ENCODE results near the gene E2F4. TPM values are rescaled to one million over a fixed set of nuclear protein-coding genes. Genes with fewer than 3 reads are reported as not detected.

Gene E2F4
- total and polyA plus RNA-seq, 2 of the 13 experiments (the other 11 are each of a cell fraction or from before 2014, with no cell fraction given): 84.8 to 91.2 TPM

DNA sequence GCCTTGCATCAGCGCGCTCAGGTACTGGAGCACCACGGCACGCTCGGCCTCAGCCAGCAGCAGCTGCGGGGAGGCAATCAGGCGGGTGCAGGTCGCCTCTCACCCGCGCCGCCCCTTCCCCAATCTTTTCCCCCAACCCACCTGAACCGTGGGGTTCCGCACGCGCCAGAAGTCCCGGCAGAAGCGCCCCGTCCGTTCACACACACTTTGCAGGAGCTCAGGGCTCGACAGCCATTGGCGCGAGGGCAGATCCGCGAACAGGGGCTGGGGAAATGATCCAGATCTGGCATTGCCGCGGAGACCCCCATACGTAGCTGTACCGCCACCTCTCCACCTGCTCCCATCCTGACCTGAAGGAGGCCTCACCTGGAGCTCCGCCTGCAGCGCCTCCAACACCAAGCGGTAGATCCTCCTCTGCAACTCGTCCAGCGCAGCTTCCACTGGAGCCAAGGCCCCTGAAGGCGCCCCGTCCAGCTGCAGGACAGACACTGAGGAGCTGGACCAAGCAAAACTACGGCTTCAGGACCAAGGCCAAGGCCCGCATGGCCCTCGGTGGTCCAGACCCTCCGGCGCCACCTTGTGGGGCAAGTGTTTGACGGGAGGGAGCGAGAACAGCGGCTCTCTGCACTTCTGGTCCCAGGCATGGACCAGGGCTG lies 6.8 kb upstream of the E2F4 start (continued):
- TF ChIP-seq, protein P1, sequence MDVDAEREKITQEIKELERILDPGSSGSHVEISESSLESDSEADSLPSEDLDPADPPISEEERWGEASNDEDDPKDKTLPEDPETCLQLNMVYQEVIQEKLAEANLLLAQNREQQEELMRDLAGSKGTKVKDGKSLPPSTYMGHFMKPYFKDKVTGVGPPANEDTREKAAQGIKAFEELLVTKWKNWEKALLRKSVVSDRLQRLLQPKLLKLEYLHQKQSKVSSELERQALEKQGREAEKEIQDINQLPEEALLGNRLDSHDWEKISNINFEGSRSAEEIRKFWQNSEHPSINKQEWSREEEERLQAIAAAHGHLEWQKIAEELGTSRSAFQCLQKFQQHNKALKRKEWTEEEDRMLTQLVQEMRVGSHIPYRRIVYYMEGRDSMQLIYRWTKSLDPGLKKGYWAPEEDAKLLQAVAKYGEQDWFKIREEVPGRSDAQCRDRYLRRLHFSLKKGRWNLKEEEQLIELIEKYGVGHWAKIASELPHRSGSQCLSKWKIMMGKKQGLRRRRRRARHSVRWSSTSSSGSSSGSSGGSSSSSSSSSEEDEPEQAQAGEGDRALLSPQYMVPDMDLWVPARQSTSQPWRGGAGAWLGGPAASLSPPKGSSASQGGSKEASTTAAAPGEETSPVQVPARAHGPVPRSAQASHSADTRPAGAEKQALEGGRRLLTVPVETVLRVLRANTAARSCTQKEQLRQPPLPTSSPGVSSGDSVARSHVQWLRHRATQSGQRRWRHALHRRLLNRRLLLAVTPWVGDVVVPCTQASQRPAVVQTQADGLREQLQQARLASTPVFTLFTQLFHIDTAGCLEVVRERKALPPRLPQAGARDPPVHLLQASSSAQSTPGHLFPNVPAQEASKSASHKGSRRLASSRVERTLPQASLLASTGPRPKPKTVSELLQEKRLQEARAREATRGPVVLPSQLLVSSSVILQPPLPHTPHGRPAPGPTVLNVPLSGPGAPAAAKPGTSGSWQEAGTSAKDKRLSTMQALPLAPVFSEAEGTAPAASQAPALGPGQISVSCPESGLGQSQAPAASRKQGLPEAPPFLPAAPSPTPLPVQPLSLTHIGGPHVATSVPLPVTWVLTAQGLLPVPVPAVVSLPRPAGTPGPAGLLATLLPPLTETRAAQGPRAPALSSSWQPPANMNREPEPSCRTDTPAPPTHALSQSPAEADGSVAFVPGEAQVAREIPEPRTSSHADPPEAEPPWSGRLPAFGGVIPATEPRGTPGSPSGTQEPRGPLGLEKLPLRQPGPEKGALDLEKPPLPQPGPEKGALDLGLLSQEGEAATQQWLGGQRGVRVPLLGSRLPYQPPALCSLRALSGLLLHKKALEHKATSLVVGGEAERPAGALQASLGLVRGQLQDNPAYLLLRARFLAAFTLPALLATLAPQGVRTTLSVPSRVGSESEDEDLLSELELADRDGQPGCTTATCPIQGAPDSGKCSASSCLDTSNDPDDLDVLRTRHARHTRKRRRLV (CRISPR knock-in tag; IDR thresholded peaks at IDR 0.05): peak; percentile 74; the same call in 1 of the 2 replicates
- TF ChIP-seq ZKSCAN5 (CRISPR knock-in tag; IDR thresholded peaks at IDR 0.05) (peak; percentile 59; the same call in 1 of the 2 replicates), ZNF563 (CRISPR knock-in tag; IDR thresholded peaks at IDR 0.05) (peak; percentile 70; the same call in 1 of the 2 replicates), NONO (IDR thresholded peaks at IDR 0.05) (no peak), NONO (CRISPR knock-in tag; conservative IDR thresholded peaks at IDR 0.05) (peak; percentile 86), MYNN (CRISPR knock-in tag; IDR thresholded peaks at IDR 0.05; ENCODE audit: low read depth) (peak; percentile 96), HNF4G (IDR thresholded peaks at IDR 0.05; ENCODE audit: borderline replicate concordance, low read depth, low read length) (no peak), HNF4G (CRISPR knock-in tag; IDR thresholded peaks at IDR 0.05; ENCODE audit: borderline replicate concordance, low read depth) (0 out of 2 replicates have a peak, but pooled peaks have one; percentile 29), DZIP1 (CRISPR knock-in tag; IDR thresholded peaks at IDR 0.05) (no peak; the same call in 1 of the 2 replicates), ZNF891 (CRISPR knock-in tag; IDR thresholded peaks at IDR 0.05) (peak; percentile 94), PPARG (CRISPR knock-in tag; conservative IDR thresholded peaks at IDR 0.05) (peak; percentile 88), ZNF101 (CRISPR knock-in tag; IDR thresholded peaks at IDR 0.05; ENCODE audit: borderline replicate concordance, low read depth) (peak; percentile 68), HDAC6 (IDR thresholded peaks at IDR 0.05; ENCODE audit: low read depth, low read length) (no peak)
- TF ChIP-seq, protein P2, sequence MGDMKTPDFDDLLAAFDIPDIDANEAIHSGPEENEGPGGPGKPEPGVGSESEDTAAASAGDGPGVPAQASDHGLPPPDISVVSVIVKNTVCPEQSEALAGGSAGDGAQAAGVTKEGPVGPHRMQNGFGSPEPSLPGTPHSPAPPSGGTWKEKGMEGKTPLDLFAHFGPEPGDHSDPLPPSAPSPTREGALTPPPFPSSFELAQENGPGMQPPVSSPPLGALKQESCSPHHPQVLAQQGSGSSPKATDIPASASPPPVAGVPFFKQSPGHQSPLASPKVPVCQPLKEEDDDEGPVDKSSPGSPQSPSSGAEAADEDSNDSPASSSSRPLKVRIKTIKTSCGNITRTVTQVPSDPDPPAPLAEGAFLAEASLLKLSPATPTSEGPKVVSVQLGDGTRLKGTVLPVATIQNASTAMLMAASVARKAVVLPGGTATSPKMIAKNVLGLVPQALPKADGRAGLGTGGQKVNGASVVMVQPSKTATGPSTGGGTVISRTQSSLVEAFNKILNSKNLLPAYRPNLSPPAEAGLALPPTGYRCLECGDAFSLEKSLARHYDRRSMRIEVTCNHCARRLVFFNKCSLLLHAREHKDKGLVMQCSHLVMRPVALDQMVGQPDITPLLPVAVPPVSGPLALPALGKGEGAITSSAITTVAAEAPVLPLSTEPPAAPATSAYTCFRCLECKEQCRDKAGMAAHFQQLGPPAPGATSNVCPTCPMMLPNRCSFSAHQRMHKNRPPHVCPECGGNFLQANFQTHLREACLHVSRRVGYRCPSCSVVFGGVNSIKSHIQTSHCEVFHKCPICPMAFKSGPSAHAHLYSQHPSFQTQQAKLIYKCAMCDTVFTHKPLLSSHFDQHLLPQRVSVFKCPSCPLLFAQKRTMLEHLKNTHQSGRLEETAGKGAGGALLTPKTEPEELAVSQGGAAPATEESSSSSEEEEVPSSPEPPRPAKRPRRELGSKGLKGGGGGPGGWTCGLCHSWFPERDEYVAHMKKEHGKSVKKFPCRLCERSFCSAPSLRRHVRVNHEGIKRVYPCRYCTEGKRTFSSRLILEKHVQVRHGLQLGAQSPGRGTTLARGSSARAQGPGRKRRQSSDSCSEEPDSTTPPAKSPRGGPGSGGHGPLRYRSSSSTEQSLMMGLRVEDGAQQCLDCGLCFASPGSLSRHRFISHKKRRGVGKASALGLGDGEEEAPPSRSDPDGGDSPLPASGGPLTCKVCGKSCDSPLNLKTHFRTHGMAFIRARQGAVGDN (CRISPR knock-in tag; IDR thresholded peaks at IDR 0.05): peak; percentile 88
- TF ChIP-seq, protein P3, sequence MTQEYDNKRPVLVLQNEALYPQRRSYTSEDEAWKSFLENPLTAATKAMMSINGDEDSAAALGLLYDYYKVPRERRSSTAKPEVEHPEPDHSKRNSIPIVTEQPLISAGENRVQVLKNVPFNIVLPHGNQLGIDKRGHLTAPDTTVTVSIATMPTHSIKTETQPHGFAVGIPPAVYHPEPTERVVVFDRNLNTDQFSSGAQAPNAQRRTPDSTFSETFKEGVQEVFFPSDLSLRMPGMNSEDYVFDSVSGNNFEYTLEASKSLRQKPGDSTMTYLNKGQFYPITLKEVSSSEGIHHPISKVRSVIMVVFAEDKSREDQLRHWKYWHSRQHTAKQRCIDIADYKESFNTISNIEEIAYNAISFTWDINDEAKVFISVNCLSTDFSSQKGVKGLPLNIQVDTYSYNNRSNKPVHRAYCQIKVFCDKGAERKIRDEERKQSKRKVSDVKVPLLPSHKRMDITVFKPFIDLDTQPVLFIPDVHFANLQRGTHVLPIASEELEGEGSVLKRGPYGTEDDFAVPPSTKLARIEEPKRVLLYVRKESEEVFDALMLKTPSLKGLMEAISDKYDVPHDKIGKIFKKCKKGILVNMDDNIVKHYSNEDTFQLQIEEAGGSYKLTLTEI (CRISPR knock-in tag; conservative IDR thresholded peaks at IDR 0.05): no peak
